ENCODE results near the gene ATP6V1C2.
"Not testable (repeated sequence)": the region's sequence is repeated elsewhere in the genome, so short reads cannot be mapped to it uniquely, and the experiment has no call there.

ATP6V1C2 gene

DNA sequence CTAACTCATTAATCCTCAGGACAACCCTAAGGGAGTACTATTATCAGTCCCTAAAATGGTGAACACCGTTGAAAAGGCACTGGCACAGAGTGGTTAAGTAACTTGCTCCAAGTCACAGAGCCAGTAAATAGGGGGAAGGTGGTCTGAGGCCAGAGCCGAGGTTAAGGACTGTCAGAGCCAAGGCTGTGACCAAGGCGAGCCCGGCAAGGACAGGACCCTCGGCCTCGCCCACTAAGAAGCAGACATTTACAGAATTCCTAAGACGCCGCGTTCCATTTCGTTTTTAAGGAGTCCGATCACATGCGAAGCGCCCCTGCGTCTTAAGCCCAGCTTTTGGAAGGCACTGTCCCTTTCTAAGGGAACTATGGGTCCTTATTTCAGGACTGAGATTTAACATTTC, 90.1 kb downstream of the ATP6V1C2 start:
- Histone ChIP-seq H3K27me3 (no peaks in the 10 kb centered on the region), H3K36me3 (peaks cover 28% of the 10 kb centered on the region), H3K9me3 (no peaks in the 10 kb centered on the region), H3K4me1 (peaks cover 11% of the 10 kb centered on the region), H3K4me3 (ENCODE audit: low read depth, low read length) (peak overlapping the region; percentile 77)
- TF ChIP-seq, protein P1, sequence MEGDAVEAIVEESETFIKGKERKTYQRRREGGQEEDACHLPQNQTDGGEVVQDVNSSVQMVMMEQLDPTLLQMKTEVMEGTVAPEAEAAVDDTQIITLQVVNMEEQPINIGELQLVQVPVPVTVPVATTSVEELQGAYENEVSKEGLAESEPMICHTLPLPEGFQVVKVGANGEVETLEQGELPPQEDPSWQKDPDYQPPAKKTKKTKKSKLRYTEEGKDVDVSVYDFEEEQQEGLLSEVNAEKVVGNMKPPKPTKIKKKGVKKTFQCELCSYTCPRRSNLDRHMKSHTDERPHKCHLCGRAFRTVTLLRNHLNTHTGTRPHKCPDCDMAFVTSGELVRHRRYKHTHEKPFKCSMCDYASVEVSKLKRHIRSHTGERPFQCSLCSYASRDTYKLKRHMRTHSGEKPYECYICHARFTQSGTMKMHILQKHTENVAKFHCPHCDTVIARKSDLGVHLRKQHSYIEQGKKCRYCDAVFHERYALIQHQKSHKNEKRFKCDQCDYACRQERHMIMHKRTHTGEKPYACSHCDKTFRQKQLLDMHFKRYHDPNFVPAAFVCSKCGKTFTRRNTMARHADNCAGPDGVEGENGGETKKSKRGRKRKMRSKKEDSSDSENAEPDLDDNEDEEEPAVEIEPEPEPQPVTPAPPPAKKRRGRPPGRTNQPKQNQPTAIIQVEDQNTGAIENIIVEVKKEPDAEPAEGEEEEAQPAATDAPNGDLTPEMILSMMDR (IDR thresholded peaks at IDR 0.05; ENCODE audit: low read depth, low read length): no peak
- no peak for DNase-seq

DNA sequence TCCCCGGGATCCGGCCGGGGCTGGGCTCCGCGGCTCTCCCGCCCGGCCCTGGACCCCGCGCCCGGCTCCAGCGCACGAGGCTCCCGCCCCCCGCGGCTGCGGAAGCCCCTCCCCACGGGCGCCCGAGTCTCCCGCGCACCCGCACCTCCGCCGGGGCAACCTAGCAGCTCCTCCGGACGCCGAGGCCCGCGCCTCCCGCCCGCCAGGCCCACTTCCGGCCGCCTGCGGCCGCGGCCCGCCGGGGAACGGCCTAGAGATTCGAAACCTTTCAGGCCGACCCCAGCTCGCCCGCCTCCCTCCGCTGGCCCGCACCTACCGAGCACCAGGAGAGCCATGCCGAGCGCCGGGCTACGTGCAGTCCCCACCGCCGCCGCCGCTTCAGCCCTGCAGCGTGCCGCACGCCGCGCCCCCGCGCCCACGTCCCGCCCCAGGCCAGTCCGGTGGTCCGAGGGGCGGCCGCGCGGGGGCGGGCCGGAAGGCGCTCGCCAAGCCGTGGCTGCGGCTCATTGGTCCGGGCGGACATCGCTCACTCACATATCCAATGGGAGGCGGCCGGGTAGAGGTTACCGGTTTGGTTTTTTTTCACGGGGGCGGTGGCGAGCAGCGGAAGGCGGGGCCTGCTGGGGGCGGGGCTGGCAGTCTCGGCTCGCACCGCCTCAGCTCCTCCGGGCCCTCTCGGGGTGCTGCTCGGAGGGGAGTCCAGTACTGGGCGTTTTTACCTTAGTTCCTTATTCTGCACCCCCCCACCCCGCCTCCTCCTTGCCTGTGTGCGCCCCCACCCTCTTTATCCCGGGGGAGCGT, 91.1 kb downstream of the ATP6V1C2 start, which contains the start of gene PDIA6:
Gene PDIA6 (minus strand): TSS at position 424 of the 801 bp plus-strand sequence. CDS start 89 bp downstream, at position 335.
- Histone ChIP-seq H3K4me1 (peaks cover 11% of the 10 kb centered on the region), H3K36me3 (peaks cover 24% of the 10 kb centered on the region), H3K4me3 (ENCODE audit: low read depth, low read length) (peak within 1 kb of the TSS; percentile 77), H3K27me3 (no peaks in the 10 kb centered on the region), H3K9me3 (no peaks in the 10 kb centered on the region)
- DNase-seq: peak; percentile 99
- TF ChIP-seq, protein P1 (IDR thresholded peaks at IDR 0.05; ENCODE audit: low read depth, low read length): no peak

DNA sequence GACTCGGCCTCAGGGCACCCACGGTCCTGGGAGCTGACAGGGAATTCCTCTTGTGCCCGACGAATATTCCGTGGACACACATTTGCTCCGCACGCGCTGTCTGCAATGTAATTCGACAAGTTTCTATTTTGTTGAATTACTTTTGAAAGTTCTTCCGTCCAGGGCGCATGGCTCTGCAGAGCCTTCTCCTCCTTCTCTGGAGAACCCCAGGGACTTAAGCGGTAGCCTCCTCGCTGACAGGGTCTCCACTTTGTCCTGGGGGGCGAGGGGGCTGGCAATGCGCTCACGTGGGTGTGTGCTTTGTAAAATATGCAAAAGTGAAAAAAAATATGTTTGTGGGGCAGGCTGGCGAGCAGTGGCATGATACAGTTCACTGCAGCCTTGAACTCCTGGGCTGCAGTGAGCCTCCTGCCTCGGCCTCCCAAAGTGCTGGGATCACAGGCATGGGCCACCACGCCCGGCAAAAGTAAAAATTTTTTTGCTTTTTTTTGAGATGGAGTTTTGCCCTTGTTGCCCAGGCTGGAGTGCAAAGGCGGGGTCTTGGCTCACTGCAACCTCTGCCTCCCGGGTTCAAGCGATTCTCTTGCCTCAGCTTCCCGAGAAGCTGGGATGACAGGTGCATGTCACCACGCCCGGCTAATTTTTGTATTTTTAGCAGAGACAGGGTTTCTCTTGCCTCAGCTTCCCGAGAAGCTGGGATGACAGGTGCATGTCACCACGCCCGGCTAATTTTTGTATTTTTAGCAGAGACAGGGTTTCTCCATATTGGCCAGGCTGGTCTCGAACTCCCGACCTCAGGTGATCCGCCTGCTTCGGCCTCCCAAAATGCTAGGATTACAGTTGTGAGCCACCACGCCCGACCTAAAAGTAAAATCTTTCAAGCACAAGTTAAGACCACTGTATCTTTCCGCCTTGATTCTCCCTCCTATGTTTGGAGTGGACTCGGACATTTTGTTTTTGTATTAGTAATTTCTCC, 92.0 kb downstream of the ATP6V1C2 start:
- DNase-seq, H3K4me1 ChIP-seq, H3K9me3 ChIP-seq, H3K27me3 ChIP-seq: not testable (repeated sequence)
- Histone ChIP-seq H3K4me3 (ENCODE audit: low read depth, low read length) (peak overlapping the region; percentile 51), H3K36me3 (peaks cover 21% of the 10 kb centered on the region)

DNA sequence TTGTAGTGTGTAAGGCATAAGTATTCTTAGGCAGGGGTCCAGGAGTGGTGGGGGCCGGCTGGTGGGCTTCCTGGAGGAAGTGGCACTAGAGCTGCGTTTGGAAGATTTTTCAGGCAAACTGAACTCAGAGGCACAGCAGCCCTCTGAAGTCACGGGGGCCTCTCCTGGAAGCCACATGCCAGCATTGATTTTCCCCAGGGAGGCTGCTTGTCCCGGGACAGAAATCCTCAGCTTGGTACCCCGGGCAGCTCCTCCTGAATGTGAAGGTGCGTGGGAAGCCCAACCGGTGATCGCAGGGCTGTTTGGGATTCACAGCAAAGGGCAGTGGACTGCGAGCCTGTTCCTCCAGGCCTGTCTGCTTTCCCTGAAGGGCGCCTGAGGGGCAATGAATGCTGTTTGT, 92.7 kb downstream of the ATP6V1C2 start:
- H3K36me3 ChIP-seq: peaks cover 14% of the 10 kb centered on the region
- peaks cover 6% of the 10 kb centered on the region; the same call in 1 of the 2 replicates for H3K4me1 ChIP-seq
- H3K4me3 ChIP-seq (ENCODE audit: low read depth, low read length): no peak overlapping the region
- H3K27me3 ChIP-seq: no peaks in the 10 kb centered on the region
- H3K9me3 ChIP-seq: no peaks in the 10 kb centered on the region
- TF ChIP-seq, protein P1 (IDR thresholded peaks at IDR 0.05; ENCODE audit: low read depth, low read length): no peak
- DNase-seq: no peak

DNA sequence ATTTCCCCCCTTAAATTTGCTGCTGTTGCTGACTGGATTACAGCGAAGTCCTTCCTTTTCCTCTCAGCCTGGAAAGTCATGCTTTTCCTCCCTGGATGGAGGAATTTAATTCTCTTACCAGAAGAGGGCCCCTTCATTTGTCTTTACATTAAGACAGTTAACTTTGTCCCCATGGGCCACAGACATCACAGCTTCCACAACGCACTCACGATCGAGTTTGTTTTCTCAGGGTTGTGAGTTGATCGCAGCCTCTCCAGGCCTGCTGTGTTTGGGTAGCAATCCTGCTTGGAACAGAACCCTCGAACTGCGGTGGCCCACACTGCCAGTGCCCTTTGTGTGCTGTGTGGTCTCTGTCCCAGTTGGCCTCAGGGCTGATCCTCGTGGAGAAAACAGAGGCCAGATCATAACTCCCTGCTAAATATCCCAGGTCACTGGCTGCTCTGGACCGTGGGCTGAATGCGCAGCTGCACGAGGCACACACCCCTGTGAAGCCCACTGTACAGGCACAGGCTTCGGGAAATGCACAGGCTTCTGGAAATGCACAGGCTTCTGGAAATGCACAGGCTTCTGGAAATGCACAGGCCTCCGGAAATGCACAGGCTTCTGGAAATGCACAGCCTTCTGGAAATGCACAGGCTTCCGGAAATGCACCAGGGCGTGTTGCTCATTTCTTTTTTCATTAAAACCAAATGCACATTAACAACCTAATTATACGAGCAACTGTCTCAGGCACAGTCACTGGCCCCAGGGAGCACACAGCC, 93.3 kb downstream of the ATP6V1C2 start:
- H3K4me1 ChIP-seq: peaks cover 6% of the 10 kb centered on the region; the same call in 1 of the 2 replicates
- peak; percentile 76 for DNase-seq
- H3K9me3 ChIP-seq: no peaks in the 10 kb centered on the region
- H3K4me3 ChIP-seq (ENCODE audit: low read depth, low read length): no peak overlapping the region
- peaks cover 12% of the 10 kb centered on the region for H3K36me3 ChIP-seq
- H3K27me3 ChIP-seq: no peaks in the 10 kb centered on the region
- TF ChIP-seq, protein P1 (IDR thresholded peaks at IDR 0.05; ENCODE audit: low read depth, low read length): peak; percentile 25

DNA sequence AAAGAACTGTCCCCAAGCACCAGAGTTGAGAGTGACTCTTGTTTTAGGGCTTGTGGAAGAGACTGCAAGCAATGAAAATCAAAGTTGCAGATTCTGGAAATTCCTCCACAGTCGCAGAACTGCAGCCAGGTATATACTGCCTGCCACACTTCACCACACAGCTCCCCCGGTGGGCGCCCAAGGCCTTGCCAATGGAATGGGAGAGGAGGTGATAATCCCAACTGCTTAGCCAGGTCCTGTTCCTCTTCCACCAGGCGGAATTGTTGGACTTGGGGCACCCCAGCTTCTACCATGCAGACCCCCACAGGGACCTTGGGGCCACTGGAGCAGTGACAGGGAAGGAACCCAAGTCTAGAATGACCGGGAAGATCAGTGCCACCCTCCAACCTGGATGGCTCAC, 96.0 kb downstream of the ATP6V1C2 start:
- peak; percentile 52 for DNase-seq
- Histone ChIP-seq H3K4me1 (peaks cover 6% of the 10 kb centered on the region; the same call in 1 of the 2 replicates), H3K36me3 (peaks cover 1% of the 10 kb centered on the region), H3K4me3 (ENCODE audit: low read depth, low read length) (no peak overlapping the region), H3K27me3 (no peaks in the 10 kb centered on the region), H3K9me3 (no peaks in the 10 kb centered on the region)
- TF ChIP-seq, protein P1 (IDR thresholded peaks at IDR 0.05; ENCODE audit: low read depth, low read length): peak; percentile 67

DNA sequence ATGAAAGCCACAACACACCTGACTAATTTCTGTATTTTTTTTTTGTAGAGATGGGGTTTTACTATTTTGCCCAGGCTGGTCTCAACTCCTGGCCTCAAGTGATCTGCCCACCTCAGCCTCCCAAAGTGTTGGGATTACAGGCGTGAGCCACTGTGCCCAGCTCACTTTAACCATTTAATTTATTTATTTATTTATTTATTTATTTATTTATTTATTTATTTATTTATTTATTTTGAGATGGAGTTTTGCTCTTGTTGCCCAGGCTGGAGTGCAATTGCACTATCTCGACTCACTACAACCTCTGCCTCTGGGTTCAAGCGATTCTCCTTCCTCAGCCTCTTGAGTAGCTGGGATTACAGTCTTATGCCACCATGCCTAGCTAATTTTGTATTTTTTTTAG, 96.9 kb downstream of the ATP6V1C2 start:
- H3K4me3 ChIP-seq (ENCODE audit: low read depth, low read length); H3K9me3 ChIP-seq; H3K4me1 ChIP-seq; H3K36me3 ChIP-seq; DNase-seq; H3K27me3 ChIP-seq: not testable (repeated sequence)
